Stimulated activated CD4-positive, alpha-beta T cell treated with anti-CD3 and anti-CD28 coated beads, Interleukin-15, amount 100 ng/mL, for 1 hour (primary cell): ENCODE data around the gene LHFPL3.

Source experiments
- DNase-seq, 2 donors: peaks; one replicate each; pipeline ENCODE4 v3.0.0-alpha.2; 2020; ENCODE audit warnings: low read depth in 1 of 2, low spot score in 1 of 2

Gene LHFPL3

DNA sequence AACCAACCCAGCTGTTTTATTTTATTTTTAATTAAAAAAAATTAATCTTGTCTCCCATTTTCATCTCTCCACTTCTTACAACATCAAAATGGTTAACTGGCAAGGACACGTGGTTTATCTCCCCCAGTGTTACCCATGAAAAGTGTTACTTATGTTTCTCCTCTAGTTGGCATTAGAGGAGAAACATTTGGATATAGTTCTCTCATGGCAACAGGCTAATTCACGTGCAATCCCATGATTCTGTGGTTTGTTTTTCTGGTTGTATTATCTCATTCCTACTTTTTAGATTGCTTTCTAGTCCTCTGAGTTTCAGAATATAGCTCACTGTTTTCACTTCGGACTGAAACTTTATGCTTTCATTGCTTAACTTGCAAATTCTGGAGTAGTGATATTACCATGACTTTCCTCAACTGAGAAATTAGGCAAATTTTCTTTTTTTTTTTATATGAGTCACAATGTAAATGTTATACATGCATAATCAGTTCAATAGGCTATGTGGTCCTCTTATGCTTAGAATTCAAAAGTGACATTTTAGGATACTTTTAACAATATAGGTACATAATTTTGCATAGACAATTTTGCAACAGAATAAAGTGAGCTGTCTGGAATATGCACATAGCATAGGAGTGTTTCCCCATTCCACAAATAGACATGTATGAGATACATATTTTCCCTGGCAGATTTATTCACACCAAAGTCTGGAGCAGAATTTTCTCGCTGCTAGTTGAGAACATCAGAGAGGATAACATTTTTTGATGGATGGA lies 43.0 kb downstream of the LHFPL3 start:
- no peak for DNase-seq

- no peak for DNase-seq
These were observed 43.6 kb downstream of the LHFPL3 start for GRCh38 chr7:104371980-104372357.

- no peak for DNase-seq
These were observed 54.2 kb downstream of the LHFPL3 start for GRCh38 chr7:104382616-104383015.

DNA sequence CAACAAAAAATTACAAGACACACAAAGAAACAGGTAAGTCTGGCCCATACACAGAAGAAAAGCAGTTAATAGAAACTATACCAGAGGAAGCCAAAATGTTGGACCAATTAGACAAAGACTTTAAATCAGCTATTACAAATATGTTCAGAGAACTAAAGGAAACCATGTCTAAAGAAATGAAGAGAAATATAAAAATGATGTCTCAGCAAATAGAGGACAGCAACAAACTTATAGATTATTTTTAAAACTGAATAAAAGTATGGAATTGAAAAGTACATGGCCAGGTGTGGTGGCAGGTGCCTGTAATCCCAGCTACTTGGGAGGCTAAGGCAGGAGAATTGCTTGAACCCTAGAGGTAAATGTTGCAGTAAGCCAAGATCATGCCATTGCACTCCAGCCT lies 58.5 kb downstream of the LHFPL3 start:
- no peak for DNase-seq

GRCh38 chr7:104388222-104388621 lies 59.8 kb downstream of the LHFPL3 start:
- DNase-seq: no peak

- DNase-seq: no peak
These were observed 66.8 kb downstream of the LHFPL3 start for GRCh38 chr7:104395162-104395561.

DNA sequence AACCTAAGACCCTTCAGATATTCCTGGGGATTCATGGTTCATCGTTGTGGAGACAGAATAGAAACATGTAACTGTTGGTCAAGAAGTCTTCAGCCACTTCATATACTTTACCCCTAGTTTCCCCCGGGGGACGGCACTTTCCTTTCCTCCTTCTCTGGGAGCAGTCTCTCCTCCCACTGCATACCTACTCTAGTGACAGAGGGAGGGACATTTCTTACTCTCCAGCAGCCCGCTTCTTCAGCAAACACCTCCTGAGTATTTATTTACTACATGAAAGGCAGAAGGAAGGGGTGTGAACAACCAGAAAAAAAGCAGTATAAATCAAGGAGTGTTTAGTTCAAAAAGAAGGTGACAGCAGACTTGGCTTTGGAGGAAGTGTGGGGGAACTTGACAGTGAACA lies 69.0 kb downstream of the LHFPL3 start:
- DNase-seq: no peak

- no peak for DNase-seq
These were observed 80.0 kb downstream of the LHFPL3 start for GRCh38 chr7:104408371-104408770.

DNA sequence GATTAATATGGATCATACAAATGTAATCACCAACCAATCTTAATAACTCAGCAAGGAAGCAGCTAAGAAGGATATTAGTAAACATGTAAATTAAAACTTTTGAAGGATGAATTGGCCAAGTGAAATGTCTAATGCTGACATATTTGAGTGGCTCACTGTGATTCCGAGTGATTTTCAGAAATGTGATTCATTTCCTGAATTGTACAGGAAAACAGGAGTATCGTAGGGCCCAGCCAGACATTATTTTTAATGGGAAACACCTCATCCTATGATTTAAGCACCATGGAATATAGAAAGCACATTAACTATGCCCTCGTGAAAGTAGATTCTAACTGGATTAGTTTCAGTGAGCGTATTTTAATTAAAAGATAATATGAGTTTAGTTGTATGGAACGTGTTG lies 82.3 kb downstream of the LHFPL3 start:
- DNase-seq: no peak

- DNase-seq: no peak
These were observed 84.5 kb downstream of the LHFPL3 start for GRCh38 chr7:104412911-104413310.

- DNase-seq: no peak
These were observed 85.8 kb downstream of the LHFPL3 start for GRCh38 chr7:104414216-104414615.

GRCh38 chr7:104415700-104416099 lies 87.3 kb downstream of the LHFPL3 start:
- DNase-seq: no peak

- no peak for DNase-seq
These were observed 88.5 kb downstream of the LHFPL3 start for GRCh38 chr7:104416866-104417393.

DNA sequence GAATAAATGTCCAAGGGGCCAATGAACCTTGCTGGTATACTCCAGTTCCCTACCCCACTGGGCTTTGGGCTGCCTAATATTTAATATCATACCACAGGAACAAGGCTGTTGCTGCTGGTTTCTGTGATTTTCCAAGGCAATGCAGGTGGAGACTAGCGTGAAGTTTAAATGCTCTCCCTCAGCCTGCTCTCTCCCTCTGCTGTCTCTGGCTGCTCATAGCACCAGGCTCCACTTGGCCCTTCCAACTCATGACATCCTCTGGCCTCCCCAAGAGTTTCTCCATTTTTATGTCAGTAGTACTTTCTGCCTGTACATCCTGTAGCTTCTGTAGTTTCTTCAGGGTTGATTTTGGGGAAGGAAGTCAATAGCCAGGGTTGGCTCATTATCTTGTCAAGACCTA lies 103.5 kb downstream of the LHFPL3 start:
- no peak for DNase-seq

- no peak for DNase-seq
These were observed 105.7 kb downstream of the LHFPL3 start for GRCh38 chr7:104434129-104434528.

GRCh38 chr7:104442481-104442880 lies 114.1 kb downstream of the LHFPL3 start:
- no peak for DNase-seq

DNA sequence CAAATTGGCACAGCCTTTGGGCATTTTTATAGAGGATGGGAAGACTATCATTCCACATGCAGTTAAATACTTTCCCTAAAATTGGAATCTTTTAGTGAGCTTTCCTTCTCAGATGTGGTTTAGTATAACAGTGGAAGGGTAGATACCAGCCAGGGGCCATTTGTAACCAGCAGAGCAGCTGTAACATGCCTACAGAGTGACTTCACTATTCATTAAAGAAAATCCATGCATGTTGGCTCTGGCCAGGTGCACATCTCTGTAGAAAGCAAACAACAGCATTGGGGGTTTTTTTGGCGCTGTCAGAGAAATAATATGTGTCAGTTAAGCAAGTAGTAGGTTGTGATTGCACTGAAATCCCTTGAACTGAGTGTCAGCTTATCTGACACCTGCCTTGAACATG lies 115.6 kb downstream of the LHFPL3 start:
- DNase-seq: no peak

DNA sequence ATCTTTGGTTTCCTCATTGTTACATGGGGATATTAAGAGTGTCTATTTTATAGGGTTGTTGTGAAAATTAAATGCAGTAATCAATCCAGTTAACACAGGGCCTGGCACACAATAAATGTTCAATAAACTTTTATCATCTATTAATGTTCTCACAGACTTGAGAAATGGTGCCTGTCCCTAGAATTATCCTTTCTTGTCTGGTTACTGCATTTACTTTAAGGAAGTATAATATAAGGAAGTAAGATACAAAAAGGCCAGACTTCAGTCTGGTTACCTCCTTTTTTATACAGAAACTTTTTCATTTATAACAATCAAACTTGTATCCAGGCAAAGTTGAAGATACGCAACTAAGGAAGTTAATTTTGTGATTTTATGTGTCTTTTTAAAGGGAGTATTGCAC lies 117.0 kb downstream of the LHFPL3 start:
- DNase-seq: no peak

GRCh38 chr7:104450861-104451260 lies 122.5 kb downstream of the LHFPL3 start:
- no peak for DNase-seq

DNA sequence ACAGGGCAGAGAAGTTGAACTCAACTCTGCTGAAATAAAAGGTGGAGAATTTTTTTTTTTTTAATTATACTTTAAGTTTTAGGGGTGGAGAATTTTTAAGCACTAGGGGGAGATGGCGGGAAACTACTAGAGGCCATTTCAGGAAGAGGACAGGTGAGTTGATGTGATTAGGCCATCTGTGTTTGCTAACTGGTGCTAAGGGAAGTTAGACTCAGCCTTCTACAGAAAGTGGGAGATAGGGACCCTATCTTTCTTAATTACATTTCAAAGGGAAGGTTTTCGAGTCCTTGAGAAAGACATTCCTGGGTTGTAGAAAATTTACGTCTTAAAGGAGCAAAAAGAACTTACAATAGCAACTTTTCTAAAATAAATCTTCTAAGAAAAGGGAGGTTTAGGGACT lies 124.8 kb downstream of the LHFPL3 start:
- DNase-seq: no peak

DNA sequence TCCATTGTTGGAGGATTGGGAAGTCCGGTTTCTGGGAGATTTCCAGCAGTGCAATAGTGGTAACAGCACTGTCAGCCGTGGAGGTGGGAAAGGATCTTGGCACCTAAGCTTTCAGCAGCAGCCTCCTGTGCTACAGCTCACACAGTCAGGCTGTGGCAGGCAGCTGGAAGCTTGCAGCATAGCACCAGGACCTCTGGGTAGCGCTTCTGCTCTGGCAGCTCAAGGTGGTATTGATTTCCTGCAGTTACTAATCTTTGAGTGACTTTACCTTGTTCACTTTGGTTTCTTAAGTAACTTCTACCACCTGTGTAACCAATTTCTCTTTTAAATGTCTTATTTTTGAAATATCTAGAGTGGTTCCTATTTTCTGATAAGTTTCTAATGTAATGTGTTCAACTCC lies 130.5 kb downstream of the LHFPL3 start:
- DNase-seq: no peak

- no peak for DNase-seq
These were observed 140.9 kb downstream of the LHFPL3 start for GRCh38 chr7:104469166-104469820.

DNA sequence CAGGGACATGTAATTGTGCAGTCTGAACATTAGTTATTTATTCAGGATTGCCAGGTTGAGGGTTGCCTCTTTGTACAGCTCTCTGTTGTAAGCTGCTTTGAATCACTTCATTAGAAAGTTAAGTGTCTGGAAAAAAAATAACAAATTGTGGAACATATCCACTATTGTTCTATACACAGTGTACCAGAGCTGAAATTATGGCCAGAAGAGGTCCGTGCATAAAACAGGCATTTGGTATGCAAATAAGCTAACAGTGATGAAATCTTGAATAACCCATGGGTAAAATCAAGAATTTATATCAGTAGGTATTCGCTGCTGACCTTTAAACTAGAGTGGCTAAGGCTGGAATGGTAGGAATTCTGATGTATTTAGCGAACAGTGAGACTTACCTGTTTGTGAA lies 152.1 kb downstream of the LHFPL3 start:
- DNase-seq: no peak
